Superior temporal gyrus (tissue), 1 donor: ENCODE measurements around the gene MTMR3.

Experiments
- DNase-seq: peaks from one replicate; pipeline ENCODE4 v3.0.0-alpha.2; 2016; ENCODE audit errors: extremely low spot score

MTMR3 gene

GRCh38 chr22:30027169-30027568 is 144.2 kb downstream of the MTMR3 start:
- DNase-seq, result no peak

- no peak for DNase-seq
These were observed 144.8 kb downstream of the MTMR3 start for GRCh38 chr22:30027791-30028190.

GRCh38 chr22:30028731-30029130 is 145.8 kb downstream of the MTMR3 start:
- peak; percentile 91 for DNase-seq

GRCh38 chr22:30029512-30029911 is 146.5 kb downstream of the MTMR3 start:
- DNase-seq, result no peak

DNA sequence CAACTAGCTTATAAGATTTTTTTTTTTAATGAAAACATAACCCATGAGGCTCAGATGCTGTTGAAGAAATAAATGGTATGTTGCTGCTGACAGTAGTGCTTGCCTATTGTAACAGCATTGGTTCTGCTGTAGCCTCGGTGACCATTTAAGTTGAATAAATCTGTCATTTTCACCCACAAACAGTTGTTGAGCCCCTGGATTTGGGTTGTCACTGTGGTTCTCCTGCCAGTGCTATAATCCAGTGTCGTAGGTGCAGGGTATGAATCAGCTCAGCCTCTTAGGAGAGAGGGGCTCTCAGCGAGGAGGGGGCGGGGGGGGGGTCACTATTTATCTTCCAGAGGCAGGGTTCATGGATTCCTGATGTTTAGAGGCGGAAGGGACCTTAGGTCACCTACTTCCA is 147.4 kb downstream of the MTMR3 start:
- no peak for DNase-seq

GRCh38 chr22:30031328-30031727 is 148.4 kb downstream of the MTMR3 start:
- no peak for DNase-seq

GRCh38 chr22:30031764-30032455 is 148.9 kb downstream of the MTMR3 start:
- DNase-seq, result no peak

- no peak for DNase-seq
These were observed 150.2 kb downstream of the MTMR3 start for GRCh38 chr22:30033137-30033536.

DNA sequence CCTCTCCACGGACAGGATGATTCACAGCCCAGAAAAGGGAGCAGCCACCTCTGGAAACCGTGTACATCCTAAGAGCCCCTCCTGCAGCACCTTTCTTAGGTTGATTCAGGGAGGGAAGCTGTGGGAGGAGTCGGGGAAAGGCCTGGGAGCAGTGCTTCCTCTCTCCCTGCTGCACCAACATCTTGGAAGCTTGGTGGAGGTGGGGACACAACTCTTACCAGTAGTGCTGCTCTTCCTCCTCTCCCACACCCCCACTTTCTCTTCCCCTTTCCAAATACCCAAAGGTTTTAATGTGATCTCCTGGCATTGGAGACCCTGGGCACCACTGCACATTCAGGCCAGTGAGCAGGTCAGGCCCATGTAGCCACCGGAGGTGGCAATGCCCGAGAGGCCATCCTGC is 150.9 kb downstream of the MTMR3 start:
- no peak for DNase-seq

- DNase-seq, result no peak
These were observed 153.7 kb downstream of the MTMR3 start for GRCh38 chr22:30036656-30037055.

- DNase-seq, result no peak
These were observed 155.2 kb downstream of the MTMR3 start for GRCh38 chr22:30038219-30038618.

GRCh38 chr22:30040499-30041260 is 157.7 kb downstream of the MTMR3 start:
- DNase-seq, result no peak

DNA sequence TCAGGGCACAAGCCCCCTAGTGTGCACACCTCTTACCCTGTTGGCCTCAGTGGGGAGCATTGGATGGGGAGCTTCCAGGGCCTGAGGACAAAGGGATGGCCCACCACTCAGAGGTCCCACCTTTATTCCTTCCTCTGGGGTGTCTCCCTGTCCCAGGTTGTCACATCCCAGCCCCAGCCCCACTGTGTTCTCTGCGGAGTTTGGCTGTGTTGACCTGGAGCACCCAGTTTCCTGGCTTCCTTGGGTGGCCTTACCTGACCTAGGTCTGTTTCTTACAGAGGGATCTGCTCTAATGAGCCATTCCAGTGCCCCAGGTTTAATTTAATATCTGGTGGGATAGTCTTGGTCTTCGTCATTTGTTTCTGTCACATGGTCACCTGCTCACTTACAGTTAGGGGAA is 158.5 kb downstream of the MTMR3 start:
- no peak for DNase-seq

DNA sequence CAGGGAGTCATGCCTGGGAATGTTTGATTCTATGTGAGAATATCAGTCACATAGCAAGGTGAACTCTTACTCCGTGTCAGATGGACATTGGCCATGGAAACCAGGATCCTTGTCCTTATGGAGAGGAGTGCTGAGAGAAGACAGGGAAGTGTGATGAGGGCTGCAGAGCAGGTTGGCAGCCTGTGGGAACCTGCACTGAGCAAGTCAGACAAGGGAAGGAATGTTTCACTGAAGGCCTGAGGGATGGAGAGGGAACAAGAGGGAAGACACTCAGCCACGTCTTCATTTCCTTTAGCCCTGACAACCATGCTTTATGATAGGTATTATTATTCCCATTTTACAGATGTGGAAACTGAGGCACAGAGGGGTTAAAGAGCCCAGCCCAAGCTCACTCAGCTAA is 158.9 kb downstream of the MTMR3 start:
- no peak for DNase-seq

- DNase-seq, result no peak
These were observed 160.2 kb downstream of the MTMR3 start for GRCh38 chr22:30043161-30043560.

- no peak for DNase-seq
These were observed 161.4 kb downstream of the MTMR3 start for GRCh38 chr22:30044369-30044768.

GRCh38 chr22:30044881-30045493 is 162.0 kb downstream of the MTMR3 start:
- DNase-seq, result no peak

DNA sequence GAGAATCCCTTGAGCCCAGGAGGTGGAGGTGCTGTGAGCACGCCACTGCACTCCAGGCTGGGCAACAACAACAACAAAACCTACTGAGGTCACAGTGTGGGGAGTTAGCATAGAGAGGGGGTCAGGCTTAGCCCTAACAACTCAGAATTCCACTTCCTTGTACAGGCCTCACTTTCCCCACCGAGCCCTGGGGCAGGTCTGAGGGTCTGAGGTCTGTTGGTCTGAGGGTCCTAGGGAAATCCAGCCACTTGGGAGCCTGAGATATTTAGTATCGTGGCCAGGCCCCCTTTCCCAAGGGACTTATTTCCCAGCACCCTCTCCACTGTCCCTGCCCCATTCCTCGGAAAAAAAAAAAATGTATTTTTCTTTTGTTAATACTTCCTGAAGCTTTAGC is 162.5 kb downstream of the MTMR3 start:
- DNase-seq, result no peak

GRCh38 chr22:30045901-30046715 is 163.1 kb downstream of the MTMR3 start:
- no peak for DNase-seq

DNA sequence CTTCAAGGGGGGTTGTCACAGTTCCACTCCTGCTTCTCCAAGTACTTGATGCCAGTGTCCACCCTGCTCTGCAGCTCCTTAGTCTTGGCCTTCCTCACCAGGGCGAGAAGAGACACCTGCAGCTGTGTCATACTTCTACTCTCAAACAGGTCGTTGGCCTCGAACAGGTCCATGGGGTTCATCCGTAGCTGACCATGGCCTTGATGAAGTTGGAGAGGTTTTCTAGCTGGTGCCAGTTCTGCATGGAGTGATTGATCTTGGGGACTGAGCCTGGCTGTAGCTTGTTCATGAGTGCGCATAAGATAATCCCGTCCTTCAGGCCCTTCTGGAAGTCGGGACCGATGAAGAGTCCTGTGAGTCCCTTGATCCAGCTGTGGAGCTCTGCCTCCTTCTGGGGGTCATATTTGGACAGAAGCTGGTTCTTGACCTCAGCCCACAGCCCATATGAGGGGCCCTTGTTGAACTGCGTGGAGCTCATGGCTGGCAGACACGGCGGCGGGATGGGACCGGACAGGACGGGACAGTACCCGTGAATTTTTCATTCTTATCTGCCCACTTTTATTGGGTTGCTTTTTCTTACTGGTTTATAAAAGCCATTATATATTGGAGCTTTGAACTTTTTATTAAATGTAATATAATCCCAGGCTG is 163.9 kb downstream of the MTMR3 start:
- DNase-seq, result no peak

DNA sequence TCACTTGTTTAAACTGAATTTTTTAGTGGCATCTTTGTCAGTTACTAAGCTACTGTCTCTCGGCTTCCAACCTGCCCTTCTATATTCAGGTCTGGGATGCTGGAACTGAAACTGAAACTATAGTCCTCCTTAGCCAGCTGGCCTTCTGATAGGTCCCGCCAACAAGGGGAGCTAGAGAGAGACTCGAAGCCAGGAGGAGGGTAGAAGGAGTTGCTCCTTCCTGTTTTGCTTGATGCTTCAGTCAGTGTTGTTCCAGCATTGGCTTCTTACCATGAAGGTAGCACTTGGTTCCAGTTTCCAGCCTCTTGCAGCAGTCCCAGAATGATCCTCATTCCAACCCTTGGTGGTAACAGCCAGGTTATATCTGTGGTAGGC is 164.4 kb downstream of the MTMR3 start:
- DNase-seq, result no peak

DNA sequence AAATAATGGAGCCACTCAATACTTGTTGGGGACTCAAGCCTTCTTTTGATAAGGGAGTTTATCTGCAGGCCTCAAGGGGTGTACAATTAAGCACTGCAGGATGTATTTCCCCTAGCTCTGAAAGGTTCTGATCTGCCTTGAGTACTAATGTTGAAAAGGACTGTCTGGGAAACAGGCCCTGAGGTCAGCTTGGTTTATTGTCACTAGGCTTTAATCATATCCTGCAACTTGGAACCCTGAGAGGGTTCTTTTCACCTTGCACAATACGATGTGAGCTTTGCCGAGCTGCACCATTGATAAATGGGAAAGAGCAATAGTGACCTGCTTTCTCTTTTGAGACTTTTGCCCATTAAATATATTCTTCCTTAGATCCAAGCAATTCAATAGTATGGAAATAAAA is 165.7 kb downstream of the MTMR3 start:
- no peak for DNase-seq
